Measurements from ENCODE around the gene CCDC40. TPM values are rescaled to one million over a fixed set of nuclear protein-coding genes. Genes with fewer than 3 reads are reported as not detected.

CCDC40 gene
- total RNA-seq, 2 donors from 2014 or later = 1.2 to 3.6 TPM

GRCh38 chr17:80071116-80071841 lies 34.8 kb downstream of the CCDC40 start:
- TF ChIP-seq CTCF (IDR thresholded peaks at IDR 0.05) = no peak
- Histone ChIP-seq H3K36me3 (no peaks in the 10 kb centered on the region), H3K9ac (ENCODE audit: low read depth in 2 of 2, low read length in 2 of 2) (peak overlapping the region; percentile 46 to 50), H3K4me3 (no peak overlapping the region), H3K4me1 (no peaks in the 10 kb centered on the region), H3K27ac (peak overlapping the region; percentile 60), H3K27me3 (no peaks in the 10 kb centered on the region), H3K9me3 (no peaks in the 10 kb centered on the region)
- DNase-seq = peak; percentile 44
- intact Hi-C loops (cut with DNase I) = no loop called here

- Histone ChIP-seq H3K4me3 (no peak overlapping the region), H3K27ac (no peak overlapping the region), H3K36me3 (no peaks in the 10 kb centered on the region), H3K4me1 (no peaks in the 10 kb centered on the region), H3K9me3 (no peaks in the 10 kb centered on the region), H3K27me3 (no peaks in the 10 kb centered on the region), H3K9ac (ENCODE audit: low read depth in 2 of 2, low read length in 2 of 2) (no peak overlapping the region)
- TF ChIP-seq CTCF (IDR thresholded peaks at IDR 0.05) = no peak
- intact Hi-C loops (cut with DNase I) = no loop called here
- DNase-seq = no peak
These were observed 36.0 kb downstream of the CCDC40 start for GRCh38 chr17:80072410-80072809.

- no peak overlapping the region for H3K9ac ChIP-seq (ENCODE audit: low read depth in 2 of 2, low read length in 2 of 2)
- no peak overlapping the region for H3K4me3 ChIP-seq
- intact Hi-C loops (cut with DNase I) = loop anchor here (5.0 kb wide), 2 partner anchors 73 to 172 kb away; no protein-coding TSS in a partner anchor
- no peak for TF ChIP-seq CTCF (IDR thresholded peaks at IDR 0.05)
- no peaks in the 10 kb centered on the region for H3K36me3 ChIP-seq
- H3K27ac ChIP-seq = no peak overlapping the region
- no peaks in the 10 kb centered on the region for H3K4me1 ChIP-seq
- no peaks in the 10 kb centered on the region for H3K9me3 ChIP-seq
- DNase-seq = no peak
- H3K27me3 ChIP-seq = no peaks in the 10 kb centered on the region
These were observed 43.6 kb downstream of the CCDC40 start for GRCh38 chr17:80080081-80080480.

- no peak for DNase-seq
- no peak overlapping the region for H3K9ac ChIP-seq (ENCODE audit: low read depth in 2 of 2, low read length in 2 of 2)
- intact Hi-C loops (cut with DNase I) = loop anchor here (5.0 kb wide), 2 partner anchors 74 to 171 kb away; no protein-coding TSS in a partner anchor
These were observed 45.2 kb downstream of the CCDC40 start for GRCh38 chr17:80081596-80081995.

More at GRCh38 chr17:80081596-80081995, 45.2 kb downstream of the CCDC40 start:
- Histone ChIP-seq H3K4me3 (no peak overlapping the region), H3K4me1 (no peaks in the 10 kb centered on the region), H3K9me3 (no peaks in the 10 kb centered on the region), H3K36me3 (no peaks in the 10 kb centered on the region), H3K27ac (no peak overlapping the region), H3K27me3 (no peaks in the 10 kb centered on the region)
- no peak for TF ChIP-seq CTCF (IDR thresholded peaks at IDR 0.05)
